H9 (cell line): ENCODE measurements around the gene LHFPL5. TPM values are rescaled to one million over a fixed set of nuclear protein-coding genes. Genes with fewer than 3 reads are reported as not detected.

Source experiments
- DNase-seq: peaks from one replicate; pipeline ENCODE4 v3.0.0-alpha.2; 2017
- H2AFZ ChIP-seq: one replicate; pipeline ENCODE4 v1.6.1; 2013; ENCODE audit warnings: mild to moderate bottlenecking, low read length, control low read depth, moderate library complexity
- H2AK5ac ChIP-seq: 2 replicates; pipeline ENCODE4 v1.6.1; 2013; ENCODE audit warnings: low read length, control low read depth, mixed read lengths; ENCODE audit not compliant: insufficient read length
- H2BK120ac ChIP-seq: one replicate; pipeline ENCODE4 v1.6.1; 2013; ENCODE audit warnings: low read depth, mild to moderate bottlenecking, low read length, control low read depth, inconsistent platforms; ENCODE audit not compliant: poor library complexity, severe bottlenecking
- H2BK12ac ChIP-seq: 2 replicates; pipeline ENCODE4 v1.6.1; 2013; ENCODE audit warnings: low read length, control low read depth, mixed read lengths, low read depth; ENCODE audit not compliant: insufficient read length
- H2BK15ac ChIP-seq: 2 replicates; pipeline ENCODE4 v1.6.1; 2013; ENCODE audit warnings: low read depth, low read length, control low read depth
- H2BK20ac ChIP-seq: one replicate; pipeline ENCODE4 v1.6.1; 2013; ENCODE audit warnings: low read depth, mild to moderate bottlenecking, low read length, control low read depth, inconsistent platforms; ENCODE audit not compliant: poor library complexity, severe bottlenecking
- H2BK5ac ChIP-seq: 2 replicates; pipeline ENCODE4 v1.6.1; 2013; ENCODE audit warnings: low read length, control low read depth, mixed read lengths; ENCODE audit not compliant: insufficient read length
- H3K14ac ChIP-seq: 2 replicates; pipeline ENCODE4 v1.6.1; 2013; ENCODE audit warnings: low read length, control low read depth; ENCODE audit not compliant: insufficient read depth
- H3K18ac ChIP-seq: 2 replicates; pipeline ENCODE4 v1.6.1; 2013; ENCODE audit warnings: low read depth, mild to moderate bottlenecking, mixed read lengths, low read length, control low read depth; ENCODE audit not compliant: insufficient read length
- H3K23ac ChIP-seq: 2 replicates; pipeline ENCODE4 v1.6.1; 2013; ENCODE audit warnings: low read length, control low read depth, mixed read lengths, low read depth; ENCODE audit not compliant: insufficient read length
- H3K23me2 ChIP-seq: 2 replicates; pipeline ENCODE4 v1.6.1; 2013; ENCODE audit warnings: low read depth, mild to moderate bottlenecking, mixed read lengths, low read length, control low read depth; ENCODE audit not compliant: insufficient read length, poor library complexity, severe bottlenecking
- H3K27ac ChIP-seq: 2 replicates; pipeline ENCODE4 v1.5.1; 2013; ENCODE audit warnings: low read length, control low read depth, mixed read lengths, low read depth; ENCODE audit not compliant: insufficient read length
- H3K27me3 ChIP-seq: 2 replicates; pipeline ENCODE4 v1.6.1; 2013; ENCODE audit warnings: low read length, control low read depth, inconsistent platforms; ENCODE audit not compliant: insufficient read depth
- H3K4ac ChIP-seq: 2 replicates; pipeline ENCODE4 v1.6.1; 2013; ENCODE audit warnings: low read depth, mild to moderate bottlenecking, control low read depth, inconsistent platforms, low read length, moderate library complexity
- H3K4me1 ChIP-seq: 2 replicates; pipeline ENCODE4 v1.6.1; 2013; ENCODE audit warnings: low read length, control low read depth, inconsistent platforms; ENCODE audit not compliant: insufficient read depth
- H3K4me2 ChIP-seq: 2 replicates; pipeline ENCODE4 v1.6.1; 2013; ENCODE audit warnings: low read length, control low read depth, mixed read lengths; ENCODE audit not compliant: insufficient read length, insufficient read depth
- H3K56ac ChIP-seq: 2 replicates; pipeline ENCODE4 v1.6.1; 2013; ENCODE audit warnings: low read depth, mild to moderate bottlenecking, mixed read lengths, low read length, control low read depth; ENCODE audit not compliant: insufficient read length
- H3K79me1 ChIP-seq: 2 replicates; pipeline ENCODE4 v1.6.1; 2013; ENCODE audit warnings: low read depth, mild to moderate bottlenecking, moderate library complexity, low read length, control low read depth, inconsistent platforms; ENCODE audit not compliant: insufficient read depth, poor library complexity, severe bottlenecking
- H3K79me2 ChIP-seq: 2 replicates; pipeline ENCODE4 v1.6.1; 2013; ENCODE audit warnings: low read length, control low read depth, inconsistent platforms; ENCODE audit not compliant: insufficient read depth
- H3K9ac ChIP-seq: 2 replicates; pipeline ENCODE4 v1.6.1; 2013; ENCODE audit warnings: low read length, control low read depth, mixed read lengths; ENCODE audit not compliant: insufficient read length; ENCODE audit errors: extremely low read depth
- H3K9me3 ChIP-seq: one replicate; pipeline ENCODE4 v1.6.1; 2013; ENCODE audit warnings: low read depth, low read length, inconsistent platforms; ENCODE audit not compliant: control insufficient read depth
- H3T11ph ChIP-seq: one replicate; pipeline ENCODE4 v1.6.1; 2013; ENCODE audit warnings: mild to moderate bottlenecking, low read length, control low read depth, inconsistent platforms
- H4K20me1 ChIP-seq: one replicate; pipeline ENCODE4 v1.6.1; 2013; ENCODE audit not compliant: control insufficient read depth, insufficient read length, insufficient read depth
- H4K5ac ChIP-seq: 2 replicates; pipeline ENCODE4 v1.6.1; 2013; ENCODE audit warnings: low read depth, mild to moderate bottlenecking, mixed read lengths, low read length, control low read depth; ENCODE audit not compliant: insufficient read length
- H4K8ac ChIP-seq: replicated peaks from 2 replicates; pipeline ENCODE4 v1.6.1; 2013; ENCODE audit warnings: low read length, control low read depth, mixed read lengths, low read depth; ENCODE audit not compliant: insufficient read length
- H4K91ac ChIP-seq: 2 replicates; pipeline ENCODE4 v1.6.1; 2013; ENCODE audit warnings: low read depth, mild to moderate bottlenecking, moderate library complexity, mixed read lengths, low read length, control low read depth; ENCODE audit not compliant: insufficient read length
- H3K27ac Mint-ChIP-seq, 3 experiments: 2 replicates in 2 of 3; 3 replicates in 1 of 3; pipeline ENCODE4 v1.8.0; 2020 to 2021; ENCODE audit warnings: mixed read lengths in 3 of 3, mild to moderate bottlenecking in 1 of 3, moderate library complexity in 1 of 3
- H3K27me3 Mint-ChIP-seq: 2 replicates; pipeline ENCODE4 v1.8.0; 2021; ENCODE audit warnings: low read depth, mild to moderate bottlenecking, moderate library complexity, mixed read lengths
- H3K36me3 Mint-ChIP-seq, 3 experiments: 2 replicates in 2 of 3; 3 replicates in 1 of 3; pipeline ENCODE4 v1.8.0; 2020 to 2021; ENCODE audit warnings: low read depth in 3 of 3, mixed read lengths in 3 of 3; ENCODE audit not compliant: insufficient read depth in 1 of 3
- H3K4me1 Mint-ChIP-seq, 2 experiments: 2 replicates each; pipeline ENCODE4 v1.8.0; 2020; ENCODE audit warnings: mixed read lengths in 2 of 2
- H3K4me3 Mint-ChIP-seq, 2 experiments: 2 replicates in 1 of 2; 3 replicates in 1 of 2; pipeline ENCODE4 v1.8.0; 2020 to 2021; ENCODE audit warnings: mild to moderate bottlenecking in 2 of 2, mixed read lengths in 2 of 2, moderate library complexity in 1 of 2
- H3K9me3 Mint-ChIP-seq, 2 experiments: 2 replicates in 1 of 2; 3 replicates in 1 of 2; pipeline ENCODE4 v1.8.0; 2020; ENCODE audit warnings: mild to moderate bottlenecking in 2 of 2, mixed read lengths in 2 of 2, moderate library complexity in 1 of 2
- WGBS: extraction: QIAGEN DNeasy Blood & Tissue Kit; methylation state at CpG from one replicate; pipeline ENCODE4 v1.1.7; 2013; ENCODE audit warnings: missing lambda C conversion rate, low lambda C conversion rate, mixed read lengths; ENCODE audit not compliant: insufficient read length; ENCODE audit errors: extremely low coverage; 5-methylcytosine and 5-hydroxymethylcytosine counted together
- total RNA-seq: library from RNA; stranded (reverse); gene quantifications from 2 replicates; pipeline ENCODE4 v1.2.1, GENCODE V29; 2021
- TF ChIP-seq, protein P1 (sequence below): fragments of 200-600 bp; sonication (generic); conservative IDR thresholded peaks from 3 replicates; pipeline ENCODE4 v1.8.0; 2021; ENCODE audit warnings: antibody characterized with exemption, mild to moderate bottlenecking

LHFPL5 gene
- total RNA-seq, 1 experiment from 2014 or later: not detected

- Histone ChIP-seq H3K23ac (no peak overlapping the region), H3K9me3 (no peaks in the 10 kb centered on the region), H3K27me3 (no peaks in the 10 kb centered on the region), H2AK5ac (no peak overlapping the region), H3K79me2 (no peaks in the 10 kb centered on the region), H3K9ac (no peak overlapping the region), H3K18ac (peak overlapping the region; percentile 5), H3K79me1 (no peaks in the 10 kb centered on the region), H3K4me2 (no peak overlapping the region), H2BK20ac (no peak overlapping the region), H4K5ac (no peak overlapping the region), H4K91ac (no peak overlapping the region), H2BK5ac (no peak overlapping the region), H3K14ac (no peak overlapping the region), H4K20me1 (no peaks in the 10 kb centered on the region), H4K8ac (no peak overlapping the region), H3K27ac (no peak overlapping the region), H2BK120ac (no peak overlapping the region), H2AFZ (no peak overlapping the region), H3K4ac (no peak overlapping the region), H3K56ac (no peak overlapping the region), H3K23me2 (no peaks in the 10 kb centered on the region), H2BK15ac (no peak overlapping the region), H2BK12ac (no peak overlapping the region), H3T11ph (no peak overlapping the region), H3K4me1 (peaks cover 5% of the 10 kb centered on the region; the same call in 1 of the 2 replicates)
- no CpG with 5 or more reads among the region's 5 CpGs for WGBS
- Mint-ChIP-seq H3K36me3 (peaks cover 0 to 2% (median 0%) of the 10 kb centered on the region in 3 experiments; a peak in 1 of 7 replicates), H3K4me3 (no peak overlapping the region), H3K4me1 (peaks cover 23 to 24% of the 10 kb centered on the region in 2 experiments), H3K9me3 (no peaks in the 10 kb centered on the region; a peak in 1 of 5 replicates), H3K27me3 (peaks cover 2% of the 10 kb centered on the region; the same call in 1 of the 2 replicates), H3K27ac (no peak overlapping the region; a peak in 2 of 7 replicates)
- DNase-seq: no peak
- TF ChIP-seq, protein P1, sequence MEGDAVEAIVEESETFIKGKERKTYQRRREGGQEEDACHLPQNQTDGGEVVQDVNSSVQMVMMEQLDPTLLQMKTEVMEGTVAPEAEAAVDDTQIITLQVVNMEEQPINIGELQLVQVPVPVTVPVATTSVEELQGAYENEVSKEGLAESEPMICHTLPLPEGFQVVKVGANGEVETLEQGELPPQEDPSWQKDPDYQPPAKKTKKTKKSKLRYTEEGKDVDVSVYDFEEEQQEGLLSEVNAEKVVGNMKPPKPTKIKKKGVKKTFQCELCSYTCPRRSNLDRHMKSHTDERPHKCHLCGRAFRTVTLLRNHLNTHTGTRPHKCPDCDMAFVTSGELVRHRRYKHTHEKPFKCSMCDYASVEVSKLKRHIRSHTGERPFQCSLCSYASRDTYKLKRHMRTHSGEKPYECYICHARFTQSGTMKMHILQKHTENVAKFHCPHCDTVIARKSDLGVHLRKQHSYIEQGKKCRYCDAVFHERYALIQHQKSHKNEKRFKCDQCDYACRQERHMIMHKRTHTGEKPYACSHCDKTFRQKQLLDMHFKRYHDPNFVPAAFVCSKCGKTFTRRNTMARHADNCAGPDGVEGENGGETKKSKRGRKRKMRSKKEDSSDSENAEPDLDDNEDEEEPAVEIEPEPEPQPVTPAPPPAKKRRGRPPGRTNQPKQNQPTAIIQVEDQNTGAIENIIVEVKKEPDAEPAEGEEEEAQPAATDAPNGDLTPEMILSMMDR: no peak
Observed at GRCh38 chr6:35798706-35799105, 6.4 kb upstream of the LHFPL5 start.
